ENCODE data around the gene SRA1. TPM values are rescaled to one million over a fixed set of nuclear protein-coding genes. Genes with fewer than 3 reads are reported as not detected.
"Not testable (repeated sequence)": the region's sequence is repeated elsewhere in the genome, so short reads cannot be mapped to it uniquely, and the experiment has no call there.

Gene SRA1
- total and polyA plus RNA-seq, 4 donors = 12.9 to 41.1 (median 19.8) TPM

DNA sequence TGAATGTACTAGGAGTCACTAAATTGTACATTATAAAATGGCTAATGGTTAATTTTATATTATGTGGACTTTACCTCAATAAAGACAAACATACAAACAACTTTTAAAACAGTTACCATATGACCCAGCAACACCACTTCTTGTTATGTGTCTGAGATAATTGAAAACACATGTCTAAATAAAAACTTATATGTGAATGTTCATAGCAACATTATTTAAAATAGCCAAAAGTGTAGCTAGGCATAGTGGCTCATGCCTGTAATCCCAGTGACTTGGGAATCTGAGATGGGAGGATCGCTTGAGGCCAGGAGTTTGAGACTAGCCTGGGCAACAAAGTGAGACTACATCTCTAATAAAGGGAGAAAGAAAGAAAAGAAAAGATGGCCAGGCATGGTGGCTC lies 30.2 kb upstream of the SRA1 start (continued):
- TF ChIP-seq, protein P1, sequence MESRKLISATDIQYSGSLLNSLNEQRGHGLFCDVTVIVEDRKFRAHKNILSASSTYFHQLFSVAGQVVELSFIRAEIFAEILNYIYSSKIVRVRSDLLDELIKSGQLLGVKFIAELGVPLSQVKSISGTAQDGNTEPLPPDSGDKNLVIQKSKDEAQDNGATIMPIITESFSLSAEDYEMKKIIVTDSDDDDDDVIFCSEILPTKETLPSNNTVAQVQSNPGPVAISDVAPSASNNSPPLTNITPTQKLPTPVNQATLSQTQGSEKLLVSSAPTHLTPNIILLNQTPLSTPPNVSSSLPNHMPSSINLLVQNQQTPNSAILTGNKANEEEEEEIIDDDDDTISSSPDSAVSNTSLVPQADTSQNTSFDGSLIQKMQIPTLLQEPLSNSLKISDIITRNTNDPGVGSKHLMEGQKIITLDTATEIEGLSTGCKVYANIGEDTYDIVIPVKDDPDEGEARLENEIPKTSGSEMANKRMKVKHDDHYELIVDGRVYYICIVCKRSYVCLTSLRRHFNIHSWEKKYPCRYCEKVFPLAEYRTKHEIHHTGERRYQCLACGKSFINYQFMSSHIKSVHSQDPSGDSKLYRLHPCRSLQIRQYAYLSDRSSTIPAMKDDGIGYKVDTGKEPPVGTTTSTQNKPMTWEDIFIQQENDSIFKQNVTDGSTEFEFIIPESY (IDR thresholded peaks at IDR 0.05) = no peak
- TF ChIP-seq FOXA2 (IDR thresholded peaks at IDR 0.05) = no peak

DNA sequence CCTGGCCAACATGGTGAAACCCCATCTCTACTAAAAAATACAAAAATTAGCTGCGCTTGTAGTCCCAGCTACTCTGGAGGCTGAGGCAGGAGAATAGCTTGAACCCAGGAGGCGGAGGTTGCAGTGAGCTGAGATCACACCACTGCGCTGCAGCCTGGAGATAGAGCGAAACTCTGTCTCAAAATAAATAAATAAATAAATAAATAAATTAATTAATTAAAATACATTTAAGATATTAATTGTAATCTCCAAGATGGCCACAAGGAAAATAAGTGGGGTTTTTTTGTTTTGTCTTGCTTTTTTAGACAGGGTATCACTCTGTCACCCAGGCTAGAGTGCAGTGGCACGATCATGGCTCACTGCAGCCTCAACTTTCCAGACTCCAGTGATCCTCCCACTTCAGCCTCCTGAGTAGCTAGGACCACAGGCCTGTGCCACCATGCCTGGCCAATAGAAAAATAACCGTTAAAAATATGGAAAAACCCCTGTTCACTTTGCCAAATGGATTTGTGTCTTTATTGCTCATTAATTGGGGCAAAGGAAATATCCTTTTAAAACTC lies 22.0 kb upstream of the SRA1 start:
- not testable (repeated sequence) for H3K36me3 ChIP-seq (ENCODE audit: control insufficient read depth in 4 of 4, insufficient read depth in 3 of 4, low read depth in 1 of 4, low read length in 3 of 4); H3K9me3 ChIP-seq (ENCODE audit: control insufficient read depth in 4 of 4, low read length in 3 of 4); H3K4me3 ChIP-seq (ENCODE audit: low read depth in 1 of 3, low read length in 3 of 3); H3K27me3 ChIP-seq (ENCODE audit: control insufficient read depth in 4 of 4, insufficient read depth in 4 of 4, low read length in 3 of 4); H3K27ac ChIP-seq (ENCODE audit: low read depth in 1 of 2, low read length in 2 of 2); DNase-seq (ENCODE audit: low spot score); H3K9ac ChIP-seq (ENCODE audit: low read depth in 1 of 2, low read length in 2 of 2)
- WGBS = 93% methylated on average over 6 of the region's 6 CpGs
- H3K4me1 ChIP-seq (ENCODE audit: control insufficient read depth in 4 of 4, insufficient read depth in 4 of 4, low read length in 3 of 4) = peaks cover 4 to 11% (median 7%) of the 10 kb centered on the region in 4 donors

DNA sequence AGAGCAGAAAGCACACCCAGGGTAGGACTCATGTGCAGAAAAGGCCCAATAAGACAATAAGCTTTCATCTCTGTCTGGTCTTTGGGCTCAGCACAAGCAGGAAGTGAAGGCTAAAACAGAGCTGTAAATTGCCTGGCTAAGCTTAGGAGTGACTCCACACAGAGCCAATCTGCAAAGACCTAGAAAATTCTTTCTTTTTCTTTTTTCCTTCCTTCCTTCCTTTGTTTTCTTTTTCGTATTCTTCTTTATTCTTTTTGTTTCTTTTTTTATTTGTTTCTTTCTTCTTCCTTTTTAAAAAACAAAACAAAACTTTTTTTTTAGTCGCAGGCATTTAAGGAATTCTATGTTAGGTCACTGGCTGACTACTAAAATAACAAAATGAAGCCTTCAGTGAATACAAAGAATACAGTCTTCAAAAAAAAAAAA lies 19.5 kb upstream of the SRA1 start:
- H3K4me1 ChIP-seq (ENCODE audit: control insufficient read depth in 4 of 4, insufficient read depth in 4 of 4, low read length in 3 of 4) = peaks cover 10 to 26% (median 21%) of the 10 kb centered on the region in 4 donors
- no peaks in the 10 kb centered on the region for H3K36me3 ChIP-seq (ENCODE audit: control insufficient read depth in 4 of 4, insufficient read depth in 3 of 4, low read depth in 1 of 4, low read length in 3 of 4)
- H3K9ac ChIP-seq (ENCODE audit: low read depth in 1 of 2, low read length in 2 of 2) = no peak overlapping the region
- H3K4me3 ChIP-seq (ENCODE audit: low read depth in 1 of 3, low read length in 3 of 3) = no peak overlapping the region
- 75% methylated on average over 2 of the region's 2 CpGs for WGBS
- no peak overlapping the region for H3K27ac ChIP-seq (ENCODE audit: low read depth in 1 of 2, low read length in 2 of 2)
- H3K9me3 ChIP-seq (ENCODE audit: control insufficient read depth in 4 of 4, low read length in 3 of 4) = no peaks in the 10 kb centered on the region
- TF ChIP-seq NR2F2 (IDR thresholded peaks at IDR 0.05) (no peak), EGR1 (IDR thresholded peaks at IDR 0.05; ENCODE audit: low read depth in 2 of 2) (no peak), JUND (IDR thresholded peaks at IDR 0.05) (no peak), FOXA1 (IDR thresholded peaks at IDR 0.05) (no peak)
- TF ChIP-seq, protein P2, sequence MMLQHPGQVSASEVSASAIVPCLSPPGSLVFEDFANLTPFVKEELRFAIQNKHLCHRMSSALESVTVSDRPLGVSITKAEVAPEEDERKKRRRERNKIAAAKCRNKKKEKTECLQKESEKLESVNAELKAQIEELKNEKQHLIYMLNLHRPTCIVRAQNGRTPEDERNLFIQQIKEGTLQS (IDR thresholded peaks at IDR 0.05) = no peak
- TF ChIP-seq, protein P1 (IDR thresholded peaks at IDR 0.05) = no peak
- no peak for DNase-seq (ENCODE audit: low spot score)
- no peaks in the 10 kb centered on the region for H3K27me3 ChIP-seq (ENCODE audit: control insufficient read depth in 4 of 4, insufficient read depth in 4 of 4, low read length in 3 of 4)

DNA sequence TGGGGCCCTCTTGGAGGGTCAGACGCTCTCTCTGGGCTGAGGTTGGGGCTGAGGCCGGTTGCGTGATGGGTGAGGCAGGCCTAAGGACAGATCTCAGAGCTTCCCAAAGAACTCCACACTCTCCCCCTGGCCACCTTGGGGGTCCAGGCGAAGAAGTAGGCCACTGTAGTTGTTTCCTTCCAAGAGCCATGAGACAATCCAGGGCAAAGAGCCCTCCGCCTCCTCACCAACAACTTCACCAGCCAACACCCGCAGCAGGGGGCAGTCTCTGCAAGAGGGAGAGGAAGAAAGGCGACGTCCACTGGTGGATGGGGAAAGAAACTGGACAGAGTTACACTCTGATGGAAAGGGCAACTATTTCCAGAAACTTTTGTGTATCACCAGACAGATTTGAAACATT lies 18.0 kb upstream of the SRA1 start:
- H3K4me1 ChIP-seq (ENCODE audit: control insufficient read depth in 4 of 4, insufficient read depth in 4 of 4, low read length in 3 of 4) = peaks cover 11 to 40% (median 31%) of the 10 kb centered on the region in 4 donors
- TF ChIP-seq FOXA1 (IDR thresholded peaks at IDR 0.05) (no peak), YY1 (IDR thresholded peaks at IDR 0.05) (no peak), HNF4A (conservative IDR thresholded peaks at IDR 0.05) (peak; percentile 14 to 46), TAF1 (conservative IDR thresholded peaks at IDR 0.05) (no peak), HNF4G (IDR thresholded peaks at IDR 0.05) (no peak), SP1 (IDR thresholded peaks at IDR 0.05) (no peak), RAD21 (IDR thresholded peaks at IDR 0.05) (peak; percentile 96 to 98), JUND (IDR thresholded peaks at IDR 0.05) (peak in 1 of 2 donors; percentile 11), RXRA (IDR thresholded peaks at IDR 0.05) (peak; percentile 60 to 71), EGR1 (IDR thresholded peaks at IDR 0.05; ENCODE audit: low read depth in 2 of 2) (no peak), FOXA2 (IDR thresholded peaks at IDR 0.05) (no peak), NR2F2 (IDR thresholded peaks at IDR 0.05) (peak; percentile 16)
- TF ChIP-seq, protein P3, sequence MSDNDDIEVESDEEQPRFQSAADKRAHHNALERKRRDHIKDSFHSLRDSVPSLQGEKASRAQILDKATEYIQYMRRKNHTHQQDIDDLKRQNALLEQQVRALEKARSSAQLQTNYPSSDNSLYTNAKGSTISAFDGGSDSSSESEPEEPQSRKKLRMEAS (IDR thresholded peaks at IDR 0.05) = no peak
- TF ChIP-seq, protein P2 (IDR thresholded peaks at IDR 0.05) = no peak
- TF ChIP-seq, protein P1 (IDR thresholded peaks at IDR 0.05) = no peak

More for the DNA sequence above, 18.0 kb upstream of the SRA1 start:
- no peak overlapping the region for H3K9ac ChIP-seq (ENCODE audit: low read depth in 1 of 2, low read length in 2 of 2)
- H3K27ac ChIP-seq (ENCODE audit: low read depth in 1 of 2, low read length in 2 of 2) = peak overlapping the region; percentile 69 to 76
- H3K36me3 ChIP-seq (ENCODE audit: control insufficient read depth in 4 of 4, insufficient read depth in 3 of 4, low read depth in 1 of 4, low read length in 3 of 4) = no peaks in the 10 kb centered on the region
- no peak for DNase-seq (ENCODE audit: low spot score)
- H3K27me3 ChIP-seq (ENCODE audit: control insufficient read depth in 4 of 4, insufficient read depth in 4 of 4, low read length in 3 of 4) = no peaks in the 10 kb centered on the region
- H3K4me3 ChIP-seq (ENCODE audit: low read depth in 1 of 3, low read length in 3 of 3) = no peak overlapping the region
- no peaks in the 10 kb centered on the region for H3K9me3 ChIP-seq (ENCODE audit: control insufficient read depth in 4 of 4, low read length in 3 of 4)
- 58% methylated on average over 8 of the region's 8 CpGs for whole genome bisulfite sequencing
